Gastroesophageal sphincter (tissue), 4 donors: Measurements from ENCODE around the gene TAF1B. TPM values are rescaled to one million over a fixed set of nuclear protein-coding genes. Genes with fewer than 3 reads are reported as not detected.
"Not testable (repeated sequence)": the region's sequence is repeated elsewhere in the genome, so short reads cannot be mapped to it uniquely, and the experiment has no call there.

Source experiments
- ATAC-seq: fragments of 150-250 bp; one replicate; pipeline ENCODE4 v1.9.1; 2016; ENCODE audit warnings: mild to moderate bottlenecking, moderate library complexity
- H3K27ac ChIP-seq, 4 donors: fragments of 200-600 bp; sonication (generic) in 3 of 4; 1 replicate in 3 of 4; 2 replicates in 1 of 4; pipeline ENCODE4 v1.5.1; 2016 to 2019
- H3K27me3 ChIP-seq: fragments of 200-600 bp; sonication (generic); one replicate; pipeline ENCODE4 v1.5.1; 2019
- H3K36me3 ChIP-seq, 2 donors: fragments of 200-600 bp; sonication (generic); one replicate each; pipeline ENCODE4 v1.5.1; 2019; ENCODE audit warnings: control low read depth in 1 of 2
- H3K4me1 ChIP-seq, 3 donors: fragments of 200-600 bp; sonication (generic); 1 replicate in 2 of 3; 2 replicates in 1 of 3; pipeline ENCODE4 v1.5.1; 2016 to 2019; ENCODE audit warnings: control low read depth in 2 of 3
- H3K4me3 ChIP-seq, 2 donors: fragments of 200-600 bp; sonication (generic); one replicate each; pipeline ENCODE4 v1.5.1; 2019; ENCODE audit warnings: mild to moderate bottlenecking in 1 of 2, moderate library complexity in 1 of 2
- H3K9me3 ChIP-seq, 3 donors: fragments of 200-600 bp; sonication (generic); one replicate each; pipeline ENCODE4 v1.5.1; 2017 to 2019; ENCODE audit warnings: control low read depth in 2 of 3
- EP300 ChIP-seq: sonication (generic); formaldehyde crosslinking; IDR thresholded peaks from one replicate; pipeline ENCODE4 v1.6.1; 2017; ENCODE audit warnings: antibody characterized with exemption, mild to moderate bottlenecking
- POLR2A ChIP-seq, 2 donors: fragments of 450-650 bp; IDR thresholded peaks; one replicate each; pipeline ENCODE4 v1.6.1; 2017; ENCODE audit warnings: antibody characterized with exemption in 2 of 2, mild to moderate bottlenecking in 2 of 2, moderate library complexity in 1 of 2
- POLR2AphosphoS5 ChIP-seq: sonication (generic); formaldehyde crosslinking; IDR thresholded peaks from one replicate; pipeline ENCODE4 v1.6.1; 2017; ENCODE audit warnings: antibody characterized with exemption
- WGBS, 2 donors: methylation state at CpG; one replicate each; pipeline ENCODE4 v1.1.5; 2018; ENCODE audit warnings: low coverage in 1 of 2; 5-methylcytosine and 5-hydroxymethylcytosine counted together
- total RNA-seq, 4 donors: library from RNA; depleted of rRNA; stranded (reverse); fragments of >200 nt; gene quantifications; one replicate each; pipeline ENCODE4 v1.1.0, GENCODE V29; 2016
- TF ChIP-seq, protein P1 (sequence below), 4 experiments: fragments of 200-600 bp in 2 of 4; fragments of 450-650 bp in 2 of 4; sonication (generic) in 1 of 4; IDR thresholded peaks; one replicate each; pipeline ENCODE4 v1.5.1; 2017 to 2019; ENCODE audit warnings: antibody characterized with exemption in 4 of 4, mild to moderate bottlenecking in 2 of 4, moderate library complexity in 2 of 4

The TAF1B gene
- total RNA-seq, 4 donors from 2014 or later, result 6.2 to 15.6 (median 8.5) TPM

DNA sequence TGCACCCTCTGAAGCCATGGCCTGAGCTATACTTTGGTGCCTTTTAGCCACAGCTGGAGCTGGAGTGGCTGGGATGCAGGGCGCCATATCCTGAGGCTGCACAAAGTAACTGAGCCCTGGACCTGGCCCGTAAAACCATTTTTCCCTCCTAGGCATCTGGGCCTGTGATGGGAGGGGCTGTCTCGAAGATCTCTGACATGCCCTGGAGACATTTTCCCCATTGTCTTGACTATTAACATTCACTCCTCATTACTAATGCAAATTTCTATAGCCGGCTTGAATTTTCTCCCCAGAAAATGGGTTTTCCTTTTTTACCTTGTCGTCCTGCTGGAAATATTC, 15.4 kb downstream of the TAF1B start:
- ATAC-seq, result no peak
- H3K4me3 ChIP-seq, result no peak overlapping the region
- no peak overlapping the region for H3K27ac ChIP-seq
- peaks cover 0 to 64% of the 10 kb centered on the region in 2 donors for H3K36me3 ChIP-seq
- H3K27me3 ChIP-seq, result no peaks in the 10 kb centered on the region
- WGBS, 2 donors, result 100% methylated on average over 5 of the region's 5 CpGs; no CpG with 5 or more reads in 1 of the 2 donors
- no peaks in the 10 kb centered on the region for H3K9me3 ChIP-seq
- no peak for TF ChIP-seq EP300
- TF ChIP-seq, protein P1, sequence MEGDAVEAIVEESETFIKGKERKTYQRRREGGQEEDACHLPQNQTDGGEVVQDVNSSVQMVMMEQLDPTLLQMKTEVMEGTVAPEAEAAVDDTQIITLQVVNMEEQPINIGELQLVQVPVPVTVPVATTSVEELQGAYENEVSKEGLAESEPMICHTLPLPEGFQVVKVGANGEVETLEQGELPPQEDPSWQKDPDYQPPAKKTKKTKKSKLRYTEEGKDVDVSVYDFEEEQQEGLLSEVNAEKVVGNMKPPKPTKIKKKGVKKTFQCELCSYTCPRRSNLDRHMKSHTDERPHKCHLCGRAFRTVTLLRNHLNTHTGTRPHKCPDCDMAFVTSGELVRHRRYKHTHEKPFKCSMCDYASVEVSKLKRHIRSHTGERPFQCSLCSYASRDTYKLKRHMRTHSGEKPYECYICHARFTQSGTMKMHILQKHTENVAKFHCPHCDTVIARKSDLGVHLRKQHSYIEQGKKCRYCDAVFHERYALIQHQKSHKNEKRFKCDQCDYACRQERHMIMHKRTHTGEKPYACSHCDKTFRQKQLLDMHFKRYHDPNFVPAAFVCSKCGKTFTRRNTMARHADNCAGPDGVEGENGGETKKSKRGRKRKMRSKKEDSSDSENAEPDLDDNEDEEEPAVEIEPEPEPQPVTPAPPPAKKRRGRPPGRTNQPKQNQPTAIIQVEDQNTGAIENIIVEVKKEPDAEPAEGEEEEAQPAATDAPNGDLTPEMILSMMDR (IDR thresholded peaks at IDR 0.05), result no peak
- no peaks in the 10 kb centered on the region for H3K4me1 ChIP-seq

DNA sequence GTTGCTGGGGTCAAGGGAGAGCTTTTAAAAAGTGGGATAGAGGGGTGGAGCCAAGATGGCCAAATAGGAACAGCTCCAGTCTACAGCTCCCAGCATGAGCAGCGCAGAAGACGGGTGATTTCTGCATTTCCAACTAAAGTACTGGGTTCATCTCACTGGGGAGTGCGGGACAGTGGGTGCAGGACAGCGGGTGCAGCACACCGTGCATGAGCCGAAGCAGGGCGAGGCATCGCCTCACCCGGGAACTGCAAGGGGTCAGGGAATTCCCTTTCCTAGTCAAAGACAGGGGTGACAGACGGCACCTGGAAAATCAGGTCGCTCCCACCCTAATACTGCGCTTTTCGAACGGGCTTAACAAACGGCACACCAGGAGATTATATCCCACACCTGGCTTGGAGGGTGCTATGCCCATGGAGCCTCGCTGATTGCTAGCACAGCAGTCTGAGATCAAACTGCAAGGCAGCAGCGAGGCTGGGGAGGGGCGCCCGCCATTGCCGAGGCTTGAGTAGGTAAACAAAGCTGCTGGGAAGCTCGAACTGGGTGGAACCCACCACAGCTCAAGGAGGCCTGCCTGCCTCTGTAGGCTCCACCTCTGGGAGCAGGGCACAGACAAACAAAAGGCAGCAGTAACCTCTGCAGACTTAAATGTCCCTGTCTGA, 17.8 kb downstream of the TAF1B start:
- not testable (repeated sequence) for H3K9me3 ChIP-seq, ATAC-seq, H3K27ac ChIP-seq, H3K4me3 ChIP-seq, H3K4me1 ChIP-seq, H3K27me3 ChIP-seq
- 96 to 100% methylated on average over 2 to 9 of the region's 21 CpGs for WGBS, 2 donors
- peaks cover 0 to 41% of the 10 kb centered on the region in 2 donors for H3K36me3 ChIP-seq

DNA sequence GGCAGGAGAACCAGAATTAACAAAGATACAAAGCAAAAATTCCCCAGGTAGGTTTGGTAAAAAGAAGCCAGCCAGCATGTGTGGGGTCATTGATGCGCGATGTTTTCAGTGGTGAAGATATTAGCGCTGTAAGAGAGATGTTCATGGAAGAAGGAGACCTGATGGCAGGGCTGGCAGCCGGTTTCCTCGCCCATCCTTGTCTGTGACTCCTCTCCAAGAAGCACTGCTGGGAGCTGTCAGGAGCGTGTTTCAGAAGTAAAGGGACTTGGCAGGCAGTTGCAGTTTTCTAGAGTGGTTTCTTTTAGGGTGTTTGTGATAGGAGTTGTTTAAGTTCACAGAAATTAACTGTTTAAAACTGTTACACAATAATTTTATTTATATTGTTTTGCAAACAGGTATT, 24.6 kb downstream of the TAF1B start:
- no peaks in the 10 kb centered on the region for H3K9me3 ChIP-seq
- peaks cover 0 to 47% of the 10 kb centered on the region in 2 donors for H3K36me3 ChIP-seq
- no peaks in the 10 kb centered on the region for H3K4me1 ChIP-seq
- TF ChIP-seq EP300, result no peak
- no peak for TF ChIP-seq POLR2A (IDR thresholded peaks at IDR 0.05)
- no peak for TF ChIP-seq POLR2AphosphoS5
- TF ChIP-seq, protein P1 (IDR thresholded peaks at IDR 0.05), result no peak
- ATAC-seq, result no peak
- 24 to 84% methylated on average over 3 to 6 of the region's 6 CpGs for WGBS, 2 donors
- H3K27me3 ChIP-seq, result no peaks in the 10 kb centered on the region
- no peak overlapping the region for H3K27ac ChIP-seq
- H3K4me3 ChIP-seq, result no peak overlapping the region

DNA sequence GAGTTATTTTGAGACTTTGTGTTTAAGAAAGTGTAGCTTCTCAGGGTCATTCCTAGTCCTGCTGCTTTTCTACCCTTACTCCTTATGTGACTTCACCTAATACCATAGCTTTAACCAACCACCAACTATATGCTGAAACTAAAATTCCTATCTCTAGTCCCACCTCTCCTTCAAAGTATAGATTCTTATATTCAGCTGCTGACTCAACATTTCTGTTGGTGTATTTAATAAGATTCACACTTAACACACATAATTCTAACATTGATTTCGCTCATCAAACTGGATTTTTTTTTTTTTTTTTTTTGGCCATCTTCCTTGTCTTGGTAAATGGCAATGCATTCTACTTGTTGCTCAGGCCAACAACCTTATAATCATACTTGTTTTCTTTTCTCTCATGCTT, 30.1 kb downstream of the TAF1B start:
- H3K27ac ChIP-seq, result no peak overlapping the region
- 89% methylated on average over 1 of the region's 1 CpG; no CpG with 5 or more reads in 1 of the 2 donors for WGBS, 2 donors
- no peaks in the 10 kb centered on the region for H3K4me1 ChIP-seq
- H3K36me3 ChIP-seq, result peaks cover 0 to 94% of the 10 kb centered on the region in 2 donors
- no peak overlapping the region for H3K4me3 ChIP-seq
- TF ChIP-seq, protein P1 (IDR thresholded peaks at IDR 0.05), result no peak
- TF ChIP-seq EP300, result no peak
- TF ChIP-seq POLR2AphosphoS5, result no peak
- no peak for TF ChIP-seq POLR2A (IDR thresholded peaks at IDR 0.05)
- no peaks in the 10 kb centered on the region for H3K9me3 ChIP-seq
- no peak for ATAC-seq
- H3K27me3 ChIP-seq, result no peaks in the 10 kb centered on the region

DNA sequence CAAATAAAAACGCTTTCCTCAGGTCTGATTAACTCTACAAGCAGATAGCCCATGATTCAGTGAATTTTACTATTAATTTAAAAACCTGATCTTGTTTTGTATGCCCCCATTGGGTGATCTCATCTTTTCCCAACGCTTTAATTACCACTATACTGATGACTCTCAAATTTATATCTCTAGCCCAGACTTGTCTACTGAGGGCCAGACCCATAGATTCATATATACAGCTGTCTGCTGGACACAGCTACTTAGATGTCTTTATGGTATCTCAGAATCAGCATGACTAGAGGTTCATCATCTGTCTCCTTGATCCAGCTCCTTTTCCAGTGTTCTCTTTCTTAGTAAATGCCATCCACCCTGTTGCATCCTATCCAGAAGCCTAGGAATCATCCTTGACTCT, 33.8 kb downstream of the TAF1B start:
- Histone ChIP-seq H3K4me1 (no peaks in the 10 kb centered on the region), H3K4me3 (no peak overlapping the region), H3K9me3 (no peaks in the 10 kb centered on the region), H3K36me3 (peaks cover 0 to 77% of the 10 kb centered on the region in 2 donors), H3K27me3 (no peaks in the 10 kb centered on the region), H3K27ac (no peak overlapping the region)
- ATAC-seq, result no peak
- TF ChIP-seq EP300 (no peak), POLR2AphosphoS5 (no peak), POLR2A (IDR thresholded peaks at IDR 0.05) (no peak)
- TF ChIP-seq, protein P1 (IDR thresholded peaks at IDR 0.05), result no peak
- WGBS, 2 donors, result 56 to 85% methylated on average over 2 of the region's 2 CpGs
